ENCODE measurements around the gene TBR1.
A peak's percentile ranks its signal among the peaks of the same experiment; 100 is the strongest.

Gene TBR1

GRCh38 chr2:161417438-161418274, 1.6 kb downstream of the TBR1 start:
- no peak for DNase-seq (ENCODE audit: low spot score)
- no peak for TF ChIP-seq CTCF (IDR thresholded peaks at IDR 0.05; ENCODE audit: borderline replicate concordance, control extremely low read depth, extremely low read depth, insufficient read depth, missing control alignments)

GRCh38 chr2:161418275-161418714, 2.2 kb downstream of the TBR1 start:
- TF ChIP-seq CTCF (IDR thresholded peaks at IDR 0.05; ENCODE audit: borderline replicate concordance, control extremely low read depth, extremely low read depth, insufficient read depth, missing control alignments): no peak
- in situ Hi-C loops (cut with MboI; ENCODE audit: low sequenced_read_pairs, unreplicated experiment): no loop called here
- DNase-seq (ENCODE audit: low spot score): no peak

More at GRCh38 chr2:161417438-161418274, 1.6 kb downstream of the TBR1 start:
- in situ Hi-C loops (cut with MboI; ENCODE audit: low sequenced_read_pairs, unreplicated experiment): no loop called here

GRCh38 chr2:161418715-161419637, 2.9 kb downstream of the TBR1 start:
- in situ Hi-C loops (cut with MboI; ENCODE audit: low sequenced_read_pairs, unreplicated experiment): no loop called here
- peak; percentile 48 for DNase-seq (ENCODE audit: low spot score)
- no peak for TF ChIP-seq CTCF (IDR thresholded peaks at IDR 0.05; ENCODE audit: borderline replicate concordance, control extremely low read depth, extremely low read depth, insufficient read depth, missing control alignments)

GRCh38 chr2:161419638-161420190, 3.6 kb downstream of the TBR1 start:
- DNase-seq (ENCODE audit: low spot score): no peak
- in situ Hi-C loops (cut with MboI; ENCODE audit: low sequenced_read_pairs, unreplicated experiment): no loop called here
- no peak for TF ChIP-seq CTCF (IDR thresholded peaks at IDR 0.05; ENCODE audit: borderline replicate concordance, control extremely low read depth, extremely low read depth, insufficient read depth, missing control alignments)

GRCh38 chr2:161420406-161421074, 4.4 kb downstream of the TBR1 start:
- no peak for DNase-seq (ENCODE audit: low spot score)
- no peak for TF ChIP-seq CTCF (IDR thresholded peaks at IDR 0.05; ENCODE audit: borderline replicate concordance, control extremely low read depth, extremely low read depth, insufficient read depth, missing control alignments)
- in situ Hi-C loops (cut with MboI; ENCODE audit: low sequenced_read_pairs, unreplicated experiment): no loop called here

GRCh38 chr2:161421686-161422085, 5.6 kb downstream of the TBR1 start:
- DNase-seq (ENCODE audit: low spot score): no peak
- no peak for TF ChIP-seq CTCF (IDR thresholded peaks at IDR 0.05; ENCODE audit: borderline replicate concordance, control extremely low read depth, extremely low read depth, insufficient read depth, missing control alignments)
- in situ Hi-C loops (cut with MboI; ENCODE audit: low sequenced_read_pairs, unreplicated experiment): no loop called here
